Peyer's patch (tissue), 4 donors: ENCODE data around the gene ZNF845.

Experiments
- POLR2A ChIP-seq, 2 donors: fragments of 450-650 bp; IDR thresholded peaks; one replicate each; pipeline ENCODE4 v1.5.1; 2017; ENCODE audit warnings: antibody characterized with exemption in 2 of 2, mild to moderate bottlenecking in 2 of 2, moderate library complexity in 2 of 2
- TF ChIP-seq, protein P1 (sequence below), 6 experiments: fragments of 450-650 bp in 4 of 6; fragments of 200-600 bp in 2 of 6; sonication (generic) in 1 of 6; IDR thresholded peaks; one replicate each; pipeline ENCODE4 v1.5.1; 2017 to 2019; ENCODE audit warnings: antibody characterized with exemption in 6 of 6, mild to moderate bottlenecking in 3 of 6, moderate library complexity in 1 of 6

DNA sequence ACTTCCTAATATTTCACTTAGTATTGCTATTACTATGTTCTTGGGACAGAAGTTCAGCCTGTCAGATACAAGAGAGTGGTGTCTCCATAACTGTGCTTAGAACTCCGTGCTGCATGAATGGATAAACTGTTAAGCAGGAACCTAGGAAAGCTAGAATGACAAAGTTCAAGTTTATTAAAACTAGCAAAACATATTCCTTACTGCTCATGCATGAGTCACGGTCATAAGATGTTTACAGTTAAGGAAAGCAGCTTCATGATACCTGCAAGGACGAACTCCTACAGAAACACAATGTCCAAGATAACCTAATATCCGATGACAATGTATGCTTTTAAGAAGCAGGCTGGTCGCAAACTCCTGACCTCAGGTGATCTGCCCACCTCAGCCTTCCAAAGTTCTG is 55.4 kb downstream of the ZNF845 start:
- TF ChIP-seq POLR2A (IDR thresholded peaks at IDR 0.05), result no peak
- TF ChIP-seq, protein P1, sequence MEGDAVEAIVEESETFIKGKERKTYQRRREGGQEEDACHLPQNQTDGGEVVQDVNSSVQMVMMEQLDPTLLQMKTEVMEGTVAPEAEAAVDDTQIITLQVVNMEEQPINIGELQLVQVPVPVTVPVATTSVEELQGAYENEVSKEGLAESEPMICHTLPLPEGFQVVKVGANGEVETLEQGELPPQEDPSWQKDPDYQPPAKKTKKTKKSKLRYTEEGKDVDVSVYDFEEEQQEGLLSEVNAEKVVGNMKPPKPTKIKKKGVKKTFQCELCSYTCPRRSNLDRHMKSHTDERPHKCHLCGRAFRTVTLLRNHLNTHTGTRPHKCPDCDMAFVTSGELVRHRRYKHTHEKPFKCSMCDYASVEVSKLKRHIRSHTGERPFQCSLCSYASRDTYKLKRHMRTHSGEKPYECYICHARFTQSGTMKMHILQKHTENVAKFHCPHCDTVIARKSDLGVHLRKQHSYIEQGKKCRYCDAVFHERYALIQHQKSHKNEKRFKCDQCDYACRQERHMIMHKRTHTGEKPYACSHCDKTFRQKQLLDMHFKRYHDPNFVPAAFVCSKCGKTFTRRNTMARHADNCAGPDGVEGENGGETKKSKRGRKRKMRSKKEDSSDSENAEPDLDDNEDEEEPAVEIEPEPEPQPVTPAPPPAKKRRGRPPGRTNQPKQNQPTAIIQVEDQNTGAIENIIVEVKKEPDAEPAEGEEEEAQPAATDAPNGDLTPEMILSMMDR (IDR thresholded peaks at IDR 0.05), result no peak
